HG03159 (cell line): ENCODE results near the gene ITGA8.
"Not testable (repeated sequence)": the region's sequence is repeated elsewhere in the genome, so short reads cannot be mapped to it uniquely, and the experiment has no call there.

Experiments
- ATAC-seq: cut with Tn5 transposase; IDR thresholded peaks from one replicate; pipeline ENCODE4 v1.9.1; 2021; ENCODE audit warnings: mild to moderate bottlenecking, moderate library complexity; ENCODE audit not compliant: unreplicated experiment

ITGA8 gene

GRCh38 chr10:15516256-15517085 lies 203.3 kb downstream of the ITGA8 start:
- no peak for ATAC-seq

GRCh38 chr10:15515202-15515601 lies 204.5 kb downstream of the ITGA8 start:
- ATAC-seq, result no peak

GRCh38 chr10:15510963-15511362 lies 208.8 kb downstream of the ITGA8 start:
- no peak for ATAC-seq

GRCh38 chr10:15505329-15505728 lies 214.4 kb downstream of the ITGA8 start:
- no peak for ATAC-seq

GRCh38 chr10:15504101-15504840 lies 215.5 kb downstream of the ITGA8 start:
- no peak for ATAC-seq

GRCh38 chr10:15494850-15495506 lies 224.7 kb downstream of the ITGA8 start:
- no peak for ATAC-seq

- ATAC-seq, result no peak
These were observed 227.7 kb downstream of the ITGA8 start for GRCh38 chr10:15491856-15492642.

GRCh38 chr10:15489431-15489830 lies 230.3 kb downstream of the ITGA8 start:
- no peak for ATAC-seq

- no peak for ATAC-seq
These were observed 232.3 kb downstream of the ITGA8 start for GRCh38 chr10:15487376-15487775.

GRCh38 chr10:15486404-15486803 lies 233.3 kb downstream of the ITGA8 start:
- no peak for ATAC-seq

- no peak for ATAC-seq
These were observed 233.9 kb downstream of the ITGA8 start for GRCh38 chr10:15485684-15486316.

- no peak for ATAC-seq
These were observed 234.7 kb downstream of the ITGA8 start for GRCh38 chr10:15485027-15485426.

GRCh38 chr10:15484128-15484527 lies 235.6 kb downstream of the ITGA8 start:
- no peak for ATAC-seq

GRCh38 chr10:15483215-15484075 lies 236.3 kb downstream of the ITGA8 start:
- no peak for ATAC-seq

- ATAC-seq, result no peak
These were observed 237.6 kb downstream of the ITGA8 start for GRCh38 chr10:15482156-15482555.

- no peak for ATAC-seq
These were observed 240.8 kb downstream of the ITGA8 start for GRCh38 chr10:15478950-15479349.

- ATAC-seq, result no peak
These were observed 241.3 kb downstream of the ITGA8 start for GRCh38 chr10:15478429-15478828.

- ATAC-seq, result no peak
These were observed 243.4 kb downstream of the ITGA8 start for GRCh38 chr10:15476337-15476736.

- ATAC-seq, result not testable (repeated sequence)
These were observed 244.3 kb downstream of the ITGA8 start for GRCh38 chr10:15475439-15475838.
